HCT116 (cell line): ENCODE measurements around the gene ARSK. TPM values are rescaled to one million over a fixed set of nuclear protein-coding genes. Genes with fewer than 3 reads are reported as not detected.

ENCODE experiments used
- ATAC-seq: fragments of 200-7000 bp; cut with Tn5 transposase; 2 replicates; pipeline ENCODE4 v1.9.1; 2020; ENCODE audit warnings: mild to moderate bottlenecking, moderate library complexity
- BruUV-seq: library from RNA; stranded (reverse); fragments of 400-500 nt; replicated peaks from 2 replicates; lab custom pipeline; 2021; lab: Mats Ljungman, UMichigan
- CTCF ChIA-PET: fragments of 300-600 bp; sonication (Branson Sonifier 250); formaldehyde crosslinking; loops from one replicate; lab custom pipeline; 2021; ENCODE audit warnings: antibody characterized with exemption; lab: Charles Lee
- POLR2A ChIA-PET: fragments of 300-600, 350-600 bp; sonication (Branson Sonifier 250); formaldehyde crosslinking; loops from one replicate; lab custom pipeline; 2021; ENCODE audit warnings: antibody characterized with exemption; lab: Charles Lee
- RAD21 ChIA-PET, 2 experiments: fragments of 300-600 bp; sonication (Branson Sonifier 250); formaldehyde crosslinking; loops; one replicate each; lab custom pipeline; 2023; ENCODE audit warnings: low total read pairs in 2 of 2; ENCODE audit not compliant: uncharacterized antibody in 2 of 2, unreplicated experiment in 2 of 2, low non-redundant PET in 1 of 2; lab: Charles Lee
- DNase-seq: peaks from one replicate; pipeline ENCODE4 v3.0.0-alpha.2; 2010; ENCODE audit warnings: low read depth, low spot score
- H2AFZ ChIP-seq: fragments of 200-600 bp; shearing (Covaris generic), sonication (generic); 2 replicates; pipeline ENCODE4 v1.6.1; 2017; ENCODE audit warnings: low read depth, mixed run types, mixed read lengths, antibody characterized with exemption, low read length; ENCODE audit not compliant: poor library complexity, severe bottlenecking
- H3K27ac ChIP-seq: 2 replicates; pipeline ENCODE4 v1.5.1; 2012; ENCODE audit warnings: low read depth, low read length
- H3K27me3 ChIP-seq: fragments of 200-600 bp; sonication (generic); 2 replicates; pipeline ENCODE4 v1.6.1; 2016; ENCODE audit warnings: mixed run types, low read length, mixed read lengths; ENCODE audit not compliant: insufficient read depth
- H3K36me3 ChIP-seq, 2 experiments: fragments of 200-500 bp in 1 of 2; fragments of 200-600 bp in 1 of 2; sonication (Bioruptor generic) in 1 of 2; sonication (generic) in 1 of 2; 2 replicates each; pipeline versions ENCODE4 v1.5.1 to v1.6.1; 2014 to 2016; ENCODE audit warnings: low read length in 2 of 2, inconsistent platforms in 1 of 2, mixed read lengths in 1 of 2, mixed run types in 1 of 2; ENCODE audit not compliant: insufficient read depth in 2 of 2, control insufficient read depth in 1 of 2
- H3K4me1 ChIP-seq, 2 experiments: fragments of 200-600 bp in 1 of 2; sonication (generic) in 1 of 2; 2 replicates each; pipeline versions ENCODE4 v1.5.1 to v1.6.1; 2012 to 2017; ENCODE audit warnings: low read length in 2 of 2, inconsistent platforms in 1 of 2, mild to moderate bottlenecking in 1 of 2, mixed read lengths in 1 of 2, mixed run types in 1 of 2, moderate library complexity in 1 of 2; ENCODE audit not compliant: insufficient read depth in 2 of 2, control insufficient read depth in 1 of 2
- H3K4me2 ChIP-seq: fragments of 200-600 bp; sonication (generic); 2 replicates; pipeline ENCODE4 v1.6.1; 2017; ENCODE audit warnings: mixed run types, low read length, mixed read lengths
- H3K4me3 ChIP-seq, 2 experiments: fragments of 200-600 bp in 1 of 2; sonication (generic) in 1 of 2; replicated peaks in 1 of 2; 2 replicates each; pipeline ENCODE4 v1.5.1; 2011 to 2016; ENCODE audit warnings: low read length in 2 of 2, control low read depth in 1 of 2, low read depth in 1 of 2, mild to moderate bottlenecking in 1 of 2, mixed read lengths in 1 of 2, mixed run types in 1 of 2
- H3K79me2 ChIP-seq: fragments of 200-600 bp; sonication (generic); 2 replicates; pipeline ENCODE4 v1.6.1; 2017; ENCODE audit warnings: mild to moderate bottlenecking, mixed run types, low read length, moderate library complexity, mixed read lengths; ENCODE audit not compliant: insufficient read depth
- H3K9ac ChIP-seq: fragments of 200-600 bp; sonication (generic); 2 replicates; pipeline ENCODE4 v1.6.1; 2016; ENCODE audit warnings: low read length, mixed read lengths
- H3K9me2 ChIP-seq: fragments of 200-600 bp; sonication (generic), shearing (Covaris generic); 2 replicates; pipeline ENCODE4 v1.6.1; 2017; ENCODE audit warnings: mixed run types, mild to moderate bottlenecking, moderate library complexity; ENCODE audit not compliant: insufficient read depth
- H3K9me3 ChIP-seq, 2 experiments: fragments of 200-500 bp in 1 of 2; fragments of 200-600 bp in 1 of 2; sonication (Bioruptor generic) in 1 of 2; sonication (generic) in 1 of 2; 2 replicates each; pipeline ENCODE4 v1.6.1; 2014 to 2017; ENCODE audit warnings: low read length in 2 of 2, mixed read lengths in 2 of 2, inconsistent platforms in 1 of 2, low read depth in 1 of 2, mild to moderate bottlenecking in 1 of 2, mixed run types in 1 of 2, moderate library complexity in 1 of 2; ENCODE audit not compliant: control insufficient read depth in 1 of 2, insufficient read depth in 1 of 2
- H4K20me1 ChIP-seq: fragments of 200-600 bp; sonication (generic), shearing (Covaris generic); 2 replicates; pipeline ENCODE4 v1.6.1; 2017; ENCODE audit warnings: mixed run types, mild to moderate bottlenecking, moderate library complexity; ENCODE audit not compliant: insufficient read depth
- POLR2A ChIP-seq: IDR thresholded peaks from 2 replicates; pipeline ENCODE4 v1.7.0; 2011; ENCODE audit warnings: borderline replicate concordance; ENCODE audit not compliant: insufficient read depth, insufficient read length; ENCODE audit errors: extremely low read depth
- RAD21 ChIP-seq: IDR thresholded peaks from 2 replicates; pipeline ENCODE4 v1.6.1; 2012; ENCODE audit warnings: low read depth, mild to moderate bottlenecking
- SRF ChIP-seq: IDR thresholded peaks from 2 replicates; pipeline ENCODE4 v1.6.1; 2012; ENCODE audit warnings: low read depth
- ZNF274 ChIP-seq: fragments of 200-500 bp; sonication (Bioruptor generic); IDR thresholded peaks from 2 replicates; pipeline ENCODE4 v1.6.1; 2014; ENCODE audit warnings: mild to moderate bottlenecking, low read depth, low read length, inconsistent platforms
- intact Hi-C: fragments of 100-400 bp; cut with micrococcal nuclease; formaldehyde crosslinking; loops from 2 replicates; pipeline ENCODE4 v1.10.0; 2022
- total RNA-seq: library from RNA; stranded (reverse); gene quantifications from one replicate; pipeline ENCODE4 v1.2.1, GENCODE V29; 2021; ENCODE audit not compliant: unreplicated experiment
- TF ChIP-seq, protein P1 (sequence below), 3 experiments: fragments of 200-600 bp in 1 of 3; sonication (generic) in 1 of 3; IDR thresholded peaks in 2 of 3; conservative IDR thresholded peaks in 1 of 3; 2 replicates each; pipeline ENCODE4 v1.5.1; 2012 to 2017; ENCODE audit warnings: low read depth in 2 of 3, low read length in 2 of 3, antibody characterized with exemption in 1 of 3, borderline replicate concordance in 1 of 3, control low read depth in 1 of 3, mild to moderate bottlenecking in 1 of 3, mixed read lengths in 1 of 3, mixed run types in 1 of 3, moderate library complexity in 1 of 3; ENCODE audit not compliant: insufficient read depth in 1 of 3

Gene ARSK
- total RNA-seq, 1 experiment from 2014 or later: 4.6 TPM

DNA sequence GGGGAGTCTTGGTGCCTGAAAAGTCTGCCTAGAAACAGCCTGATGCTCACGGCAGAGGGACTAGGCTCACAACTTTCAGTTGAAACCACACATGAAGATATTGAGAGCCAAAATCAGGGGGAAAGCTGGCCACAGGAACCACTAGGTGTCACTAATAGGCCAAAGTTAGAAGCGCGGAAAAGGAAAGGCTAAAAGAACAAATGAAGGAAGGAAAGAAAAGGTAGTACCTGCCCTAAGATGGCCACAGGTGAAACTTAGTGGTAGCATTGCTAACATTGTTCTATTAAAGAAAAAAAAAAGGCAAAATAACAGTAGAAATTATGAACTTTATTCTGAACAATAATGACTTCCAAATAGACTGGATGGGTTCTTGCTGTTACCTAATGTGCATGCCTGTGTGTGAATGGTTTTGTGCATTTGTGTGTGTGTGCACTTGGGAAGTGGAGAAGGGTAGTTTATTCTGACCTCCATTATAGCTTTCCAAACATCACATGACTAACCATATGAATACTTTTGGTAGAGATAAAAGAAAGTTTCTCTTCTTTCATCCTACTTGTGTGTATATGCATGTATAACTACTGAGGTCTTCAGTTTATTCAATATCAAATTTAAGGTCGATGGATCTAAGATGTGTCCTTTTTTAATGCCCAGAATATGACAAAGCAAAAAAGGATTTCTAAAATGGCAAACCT is 89.6 kb downstream of the ARSK start:
- ATAC-seq: peak; percentile 29
- peak; percentile 72 for DNase-seq
- CTCF ChIA-PET: interaction anchor here (0.7 to 3.7 kb wide), 7 partner anchors 137 to 681 kb away, joined by 3 to 18 read pairs (median 3); partner anchors contain the start of gene GLRX
- no peak overlapping the region for H3K27ac ChIP-seq
- peak overlapping the region; percentile 91 for H2AFZ ChIP-seq
- H3K9me2 ChIP-seq: no peaks in the 10 kb centered on the region
- BruUV-seq: no TSS peak
- H3K27me3 ChIP-seq: no peaks in the 10 kb centered on the region
- H3K4me2 ChIP-seq: peak overlapping the region; percentile 19
- POLR2A ChIA-PET: interaction anchor here (0.8 kb wide), 1 partner anchor 428 kb away, joined by 3 read pairs; no protein-coding TSS in a partner anchor
- no peaks in the 10 kb centered on the region for H4K20me1 ChIP-seq
- peaks cover 9 to 33% of the 10 kb centered on the region in 2 experiments; a peak in 3 of 4 replicates for H3K4me1 ChIP-seq
- RAD21 ChIA-PET: interaction anchor here in 1 of 2 experiments (1.0 kb wide), 1 partner anchor 137 kb away, joined by 4 read pairs; no protein-coding TSS in a partner anchor
- H3K4me3 ChIP-seq: no peak overlapping the region
- H3K9ac ChIP-seq: no peak overlapping the region
- TF ChIP-seq ZNF274 (no peak), SRF (no peak), RAD21 (peak; percentile 91), POLR2A (no peak)
- TF ChIP-seq, protein P1, sequence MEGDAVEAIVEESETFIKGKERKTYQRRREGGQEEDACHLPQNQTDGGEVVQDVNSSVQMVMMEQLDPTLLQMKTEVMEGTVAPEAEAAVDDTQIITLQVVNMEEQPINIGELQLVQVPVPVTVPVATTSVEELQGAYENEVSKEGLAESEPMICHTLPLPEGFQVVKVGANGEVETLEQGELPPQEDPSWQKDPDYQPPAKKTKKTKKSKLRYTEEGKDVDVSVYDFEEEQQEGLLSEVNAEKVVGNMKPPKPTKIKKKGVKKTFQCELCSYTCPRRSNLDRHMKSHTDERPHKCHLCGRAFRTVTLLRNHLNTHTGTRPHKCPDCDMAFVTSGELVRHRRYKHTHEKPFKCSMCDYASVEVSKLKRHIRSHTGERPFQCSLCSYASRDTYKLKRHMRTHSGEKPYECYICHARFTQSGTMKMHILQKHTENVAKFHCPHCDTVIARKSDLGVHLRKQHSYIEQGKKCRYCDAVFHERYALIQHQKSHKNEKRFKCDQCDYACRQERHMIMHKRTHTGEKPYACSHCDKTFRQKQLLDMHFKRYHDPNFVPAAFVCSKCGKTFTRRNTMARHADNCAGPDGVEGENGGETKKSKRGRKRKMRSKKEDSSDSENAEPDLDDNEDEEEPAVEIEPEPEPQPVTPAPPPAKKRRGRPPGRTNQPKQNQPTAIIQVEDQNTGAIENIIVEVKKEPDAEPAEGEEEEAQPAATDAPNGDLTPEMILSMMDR (IDR thresholded peaks at IDR 0.05 in 2 of 3, conservative IDR thresholded peaks at IDR 0.05 in 1 of 3; ENCODE audit: borderline replicate concordance in 1 of 3, insufficient read depth in 1 of 3, low read depth in 2 of 3, low read length in 2 of 3): peak; percentile 82 to 88 (median 84)
- H3K36me3 ChIP-seq: no peaks in the 10 kb centered on the region
- H3K79me2 ChIP-seq: no peaks in the 10 kb centered on the region
- no peaks in the 10 kb centered on the region for H3K9me3 ChIP-seq
- intact Hi-C loops: loop anchor here (1.0 to 5.0 kb wide), 3 partner anchors 137 to 693 kb away; no protein-coding TSS in a partner anchor
